H1 (cell line): ENCODE results near the gene PRICKLE3. TPM values are rescaled to one million over a fixed set of nuclear protein-coding genes. Genes with fewer than 3 reads are reported as not detected.

Source experiments
- CTCF ChIA-PET: fragments of 300-600 bp; sonication (Branson Sonifier 250); formaldehyde crosslinking; loops from one replicate; lab custom pipeline; 2021; ENCODE audit not compliant: partially characterized antibody; lab: Charles Lee
- POLR2A ChIA-PET: fragments of 300-600 bp; sonication (Branson Sonifier 250); formaldehyde crosslinking; loops from one replicate; lab custom pipeline; 2021; ENCODE audit warnings: inconsistent platforms; ENCODE audit not compliant: partially characterized antibody; lab: Charles Lee
- DNase-seq, 2 experiments: peaks; one replicate each; pipeline versions ENCODE4 v3.0.0 to v3.0.0-alpha.2; 2010 to 2022; ENCODE audit warnings: low spot score in 2 of 2, low read depth in 1 of 2, mixed read lengths in 1 of 2
- FAIRE-seq: peaks from 2 replicates; lab custom pipeline; 2011; peaks lifted over from hg19 to GRCh38; lab: Jason Lieb, UNC
- H2AFZ ChIP-seq: 2 replicates; pipeline ENCODE4 v1.8.1; 2012; ENCODE audit warnings: low read length, inconsistent platforms
- H2AK5ac ChIP-seq: 2 replicates; pipeline ENCODE4 v1.6.1; 2013; ENCODE audit warnings: low read depth, low read length
- H2BK120ac ChIP-seq: replicated peaks from 2 replicates; pipeline ENCODE3; 2013; ENCODE audit warnings: low read depth, low read length, inconsistent platforms
- H2BK12ac ChIP-seq: 2 replicates; pipeline ENCODE4 v1.6.1; 2013; ENCODE audit warnings: low read depth, low read length
- H2BK15ac ChIP-seq: 2 replicates; pipeline ENCODE4 v1.6.1; 2013; ENCODE audit warnings: low read length
- H2BK20ac ChIP-seq: 2 replicates; pipeline ENCODE4 v1.6.1; 2013; ENCODE audit warnings: low read length
- H2BK5ac ChIP-seq: 2 replicates; pipeline ENCODE4 v1.6.1; 2013; ENCODE audit warnings: low read depth, low read length
- H3K14ac ChIP-seq: 2 replicates; pipeline ENCODE4 v1.6.1; 2013; ENCODE audit warnings: inconsistent platforms; ENCODE audit not compliant: insufficient read length
- H3K18ac ChIP-seq: 2 replicates; pipeline ENCODE4 v1.6.1; 2013; ENCODE audit warnings: low read length; ENCODE audit errors: extremely low read depth
- H3K23ac ChIP-seq: 2 replicates; pipeline ENCODE4 v1.6.1; 2013; ENCODE audit warnings: inconsistent platforms; ENCODE audit not compliant: insufficient read length
- H3K23me2 ChIP-seq: 2 replicates; pipeline ENCODE4 v1.6.1; 2013; ENCODE audit warnings: low read depth, low read length
- H3K27ac ChIP-seq: 2 replicates; pipeline ENCODE4 v1.6.1; 2011; ENCODE audit warnings: low read depth, low read length, inconsistent platforms
- H3K27me3 ChIP-seq, 4 experiments: replicated peaks in 1 of 4; 1 replicate in 1 of 4; 2 replicates in 3 of 4; pipeline versions ENCODE4 v1.6.1 to v1.8.1; 2011 to 2013; ENCODE audit warnings: low read length in 3 of 4, mild to moderate bottlenecking in 3 of 4, inconsistent platforms in 2 of 4, mixed read lengths in 2 of 4, moderate library complexity in 1 of 4; ENCODE audit not compliant: control insufficient read depth in 3 of 4, insufficient read depth in 3 of 4; ENCODE audit errors: extremely low read depth in 1 of 4
- H3K36me3 ChIP-seq, 4 experiments: 2 replicates each; pipeline versions ENCODE4 v1.6.1 to v1.8.1; 2011 to 2013; ENCODE audit warnings: mild to moderate bottlenecking in 4 of 4, low read length in 3 of 4, moderate library complexity in 2 of 4, control low read depth in 1 of 4, inconsistent platforms in 1 of 4; ENCODE audit not compliant: insufficient read depth in 4 of 4, control insufficient read depth in 2 of 4
- H3K4ac ChIP-seq: replicated peaks from 2 replicates; pipeline ENCODE3; 2013; ENCODE audit warnings: low read length, low read depth, mixed read lengths, inconsistent platforms; ENCODE audit not compliant: insufficient read length
- H3K4me1 ChIP-seq, 4 experiments: replicated peaks in 1 of 4; 1 replicate in 1 of 4; 2 replicates in 3 of 4; pipeline versions ENCODE4 v1.6.1 to v1.8.1; 2011 to 2013; ENCODE audit warnings: low read length in 3 of 4, inconsistent platforms in 2 of 4, mixed read lengths in 1 of 4; ENCODE audit not compliant: insufficient read depth in 4 of 4, control insufficient read depth in 3 of 4
- H3K4me2 ChIP-seq, 2 experiments: 2 replicates each; pipeline versions ENCODE4 v1.6.1 to v1.8.1; 2011 to 2013; ENCODE audit warnings: low read depth in 2 of 2, low read length in 2 of 2, control low read depth in 1 of 2, inconsistent platforms in 1 of 2, mild to moderate bottlenecking in 1 of 2; ENCODE audit not compliant: insufficient read depth in 1 of 2
- H3K4me3 ChIP-seq, 4 experiments: fragments of 200-600, 300-600 bp in 1 of 4; sonication (generic), shearing (Covaris generic), sonication (Bioruptor Twin) in 1 of 4; 2 replicates each; pipeline versions ENCODE4 v1.5.1 to v1.8.1; 2011 to 2016; ENCODE audit warnings: low read length in 4 of 4, low read depth in 3 of 4, control low read depth in 2 of 4, inconsistent platforms in 2 of 4, mild to moderate bottlenecking in 2 of 4, mixed read lengths in 1 of 4, moderate library complexity in 1 of 4; ENCODE audit not compliant: insufficient read depth in 2 of 4; ENCODE audit errors: extremely low read depth in 1 of 4
- H3K56ac ChIP-seq: replicated peaks from 2 replicates; pipeline ENCODE3; 2013; ENCODE audit warnings: low read depth, mild to moderate bottlenecking, mixed read lengths, low read length, inconsistent platforms; ENCODE audit not compliant: insufficient read length
- H3K79me1 ChIP-seq: 2 replicates; pipeline ENCODE4 v1.6.1; 2013; ENCODE audit warnings: low read depth, low read length, control low read depth
- H3K79me2 ChIP-seq, 2 experiments: 2 replicates each; pipeline versions ENCODE4 v1.6.1 to v1.8.1; 2012 to 2013; ENCODE audit warnings: low read length in 2 of 2, mild to moderate bottlenecking in 2 of 2, inconsistent platforms in 1 of 2; ENCODE audit not compliant: insufficient read depth in 2 of 2, control insufficient read depth in 1 of 2
- H3K9ac ChIP-seq, 4 experiments: replicated peaks in 1 of 4; 1 replicate in 1 of 4; 2 replicates in 3 of 4; pipeline versions ENCODE4 v1.6.1 to v1.8.1; 2011 to 2013; ENCODE audit warnings: low read depth in 3 of 4, low read length in 3 of 4, control low read depth in 2 of 4, mild to moderate bottlenecking in 2 of 4, moderate library complexity in 2 of 4, inconsistent platforms in 1 of 4; ENCODE audit errors: extremely low read depth in 1 of 4
- H3K9me3 ChIP-seq, 2 experiments: 2 replicates each; pipeline versions ENCODE4 v1.6.1 to v1.8.1; 2012 to 2013; ENCODE audit warnings: mild to moderate bottlenecking in 2 of 2, moderate library complexity in 2 of 2, control low read depth in 1 of 2, inconsistent platforms in 1 of 2, low read depth in 1 of 2, low read length in 1 of 2, mixed read lengths in 1 of 2; ENCODE audit not compliant: insufficient read depth in 2 of 2
- H4K20me1 ChIP-seq, 2 experiments: replicated peaks in 1 of 2; 2 replicates each; pipeline versions ENCODE3 to v1.8.1; 2011 to 2013; ENCODE audit warnings: inconsistent platforms in 2 of 2, low read length in 2 of 2, mild to moderate bottlenecking in 1 of 2; ENCODE audit not compliant: insufficient read depth in 2 of 2, control insufficient read depth in 1 of 2
- H4K5ac ChIP-seq: 2 replicates; pipeline ENCODE4 v1.6.1; 2013; ENCODE audit warnings: low read length, low read depth, mixed read lengths, inconsistent platforms; ENCODE audit not compliant: insufficient read length
- H4K8ac ChIP-seq: 2 replicates; pipeline ENCODE4 v1.8.0; 2013; ENCODE audit warnings: mild to moderate bottlenecking, moderate library complexity, low read length, inconsistent platforms; ENCODE audit not compliant: insufficient read depth; ENCODE audit errors: extremely low read depth
- H4K91ac ChIP-seq: replicated peaks from 2 replicates; pipeline ENCODE3; 2013; ENCODE audit warnings: low read length, mixed read lengths, inconsistent platforms; ENCODE audit not compliant: insufficient read length
- BRCA1 ChIP-seq: IDR thresholded peaks from 2 replicates; pipeline ENCODE4 v1.6.1; 2012; ENCODE audit warnings: low read depth, low read length, improper control_type of control experiment
- CBX8 ChIP-seq: fragments of 300-800, 300-1000 bp; sonication (generic); IDR thresholded peaks from 2 replicates; pipeline ENCODE4 v1.7.1; 2016; ENCODE audit warnings: low read depth, low read length, borderline replicate concordance
- EGR1 ChIP-seq: IDR thresholded peaks from 2 replicates; pipeline ENCODE4 v1.6.1; 2011; ENCODE audit warnings: low read depth, low read length, borderline replicate concordance
- EZH2 ChIP-seq: fragments of 200-600 bp; sonication (generic); IDR thresholded peaks from 2 replicates; pipeline ENCODE4 v1.7.1; 2012; ENCODE audit warnings: low read depth, mild to moderate bottlenecking, moderate library complexity, low read length, inconsistent platforms; ENCODE audit not compliant: severe bottlenecking
- FOSL1 ChIP-seq: IDR thresholded peaks from 2 replicates; pipeline ENCODE4 v1.6.1; 2011; ENCODE audit warnings: mild to moderate bottlenecking, low read depth, low read length, moderate library complexity; ENCODE audit not compliant: insufficient read depth
- HDAC2 ChIP-seq, 2 experiments: fragments of 300-600 bp in 1 of 2; sonication (generic) in 1 of 2; IDR thresholded peaks; 2 replicates each; pipeline ENCODE4 v1.6.1; 2011 to 2012; ENCODE audit warnings: low read depth in 2 of 2, low read length in 2 of 2, mild to moderate bottlenecking in 2 of 2, moderate library complexity in 2 of 2, borderline replicate concordance in 1 of 2, inconsistent platforms in 1 of 2
- KDM1A ChIP-seq: fragments of 200-600, 300-600 bp; sonication (generic); IDR thresholded peaks from 2 replicates; pipeline ENCODE4 v1.7.1; 2016; ENCODE audit warnings: mild to moderate bottlenecking, low read length, borderline replicate concordance
- MAX ChIP-seq: IDR thresholded peaks from 2 replicates; pipeline ENCODE4 v1.6.1; 2012; ENCODE audit warnings: inconsistent platforms
- POLR2AphosphoS5 ChIP-seq: IDR thresholded peaks from 2 replicates; pipeline ENCODE4 v1.6.1; 2011; ENCODE audit warnings: low read depth, low read length
- SP2 ChIP-seq: IDR thresholded peaks from 2 replicates; pipeline ENCODE4 v1.6.1; 2012; ENCODE audit warnings: mild to moderate bottlenecking, low read length, inconsistent platforms
- TBP ChIP-seq: IDR thresholded peaks from 2 replicates; pipeline ENCODE4 v1.6.1; 2011; ENCODE audit warnings: low read depth, low read length, improper control_type of control experiment
- ZNF274 ChIP-seq: IDR thresholded peaks from 2 replicates; pipeline ENCODE4 v1.7.0; 2012; ENCODE audit warnings: low read length, borderline replicate concordance; ENCODE audit errors: extremely low read depth
- WGBS, 2 experiments: shearing (Covaris generic) in 1 of 2; methylation state at CpG; one replicate each; pipeline versions ENCODE4 v1.1.6 to v1.1.7; 2013 to 2015; ENCODE audit warnings: low lambda C conversion rate in 2 of 2, mixed read lengths in 2 of 2, inconsistent platforms in 1 of 2, low coverage in 1 of 2, missing lambda C conversion rate in 1 of 2; ENCODE audit not compliant: insufficient replicate concordance in 2 of 2, insufficient coverage in 1 of 2, insufficient read length in 1 of 2; ENCODE audit errors: extremely low coverage in 1 of 2, missing lambda C conversion rate in 1 of 2; 5-methylcytosine and 5-hydroxymethylcytosine counted together
- polyA plus RNA-seq, 7 experiments: library from polyadenylated mRNA; depleted of rRNA in 3 of 7; stranded (reverse) in 5 of 7; unstranded in 2 of 7; fragments of >200 nt in 5 of 7; fragments of 200-250 nt in 2 of 7; gene quantifications; 1 replicate in 5 of 7; 2 replicates in 1 of 7; 4 replicates in 1 of 7; pipeline versions ENCODE4 v1.2.1 to v1.2.3, GENCODE V29; 2011 to 2013; ENCODE audit warnings: missing spikeins in 2 of 7, mixed read lengths in 2 of 7
- total RNA-seq: library from RNA; stranded (reverse); fragmentation: NEBNext Ultra II Directional; extraction: Animal tissue kit (Norgen Biotek cat#: 25700); gene quantifications from 2 replicates; pipeline ENCODE4 v1.2.1, GENCODE V29; 2021

The PRICKLE3 gene
- total and polyA plus RNA-seq, 2 of the 8 experiments (the other 6 are each of a cell fraction or from before 2014, with no cell fraction given): 9.1 to 10.6 TPM

DNA sequence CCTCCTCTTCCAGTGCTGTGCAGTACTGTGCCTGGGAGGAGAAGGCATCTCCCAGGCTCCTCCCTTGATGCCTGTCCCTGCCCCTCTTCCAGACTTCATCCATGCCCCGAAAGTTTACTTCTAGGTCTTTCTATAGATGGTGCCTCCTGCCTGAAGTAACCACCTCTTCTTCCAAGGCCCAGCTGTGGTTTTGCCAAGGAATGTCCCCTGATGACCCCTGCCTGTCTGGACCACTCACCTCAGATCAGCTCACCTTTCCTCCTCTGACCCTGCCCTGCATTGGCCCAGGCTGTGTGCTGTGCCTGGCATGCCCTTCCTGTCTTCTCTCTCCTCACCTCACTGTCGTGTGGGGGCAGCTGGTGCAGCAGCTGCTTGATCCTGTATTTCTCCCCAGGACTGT is 6.8 kb downstream of the PRICKLE3 start:
- Histone ChIP-seq H2BK5ac (no peak overlapping the region), H3K79me1 (no peaks in the 10 kb centered on the region), H4K5ac (no peak overlapping the region), H2BK20ac (no peak overlapping the region), H3K56ac (no peak overlapping the region), H3K4me3 (no peak overlapping the region)
- no peak for TF ChIP-seq TBP
- no peak for TF ChIP-seq FOSL1
- TF ChIP-seq ZNF274: no peak
- no peak for TF ChIP-seq POLR2AphosphoS5
- TF ChIP-seq EGR1: no peak
- no peak for TF ChIP-seq CBX8
- no peak for TF ChIP-seq EZH2
- no peak for TF ChIP-seq MAX
- no peak for TF ChIP-seq BRCA1
- TF ChIP-seq KDM1A: no peak
- TF ChIP-seq HDAC2 (IDR thresholded peaks at IDR 0.05; ENCODE audit: borderline replicate concordance in 1 of 2, low read depth in 2 of 2, low read length in 2 of 2): no peak
- no peak for TF ChIP-seq SP2
- TF ChIP-seq, all 59 proteins: peak for 0
- Histone ChIP-seq H2BK120ac (no peak overlapping the region), H2BK12ac (no peak overlapping the region), H3K79me2 (no peaks in the 10 kb centered on the region), H3K4me1 (peaks cover 0 to 6% (median 0%) of the 10 kb centered on the region in 4 experiments; a peak in 1 of 7 replicates), H3K18ac (no peak overlapping the region), H4K20me1 (peaks cover 0 to 5% of the 10 kb centered on the region in 2 experiments), H3K4me2 (no peak overlapping the region), H2BK15ac (no peak overlapping the region), H3K36me3 (peaks cover 0 to 16% (median 6%) of the 10 kb centered on the region in 4 experiments; a peak in 5 of 8 replicates), H2AK5ac (no peak overlapping the region), H3K14ac (no peak overlapping the region), H3K23ac (no peak overlapping the region), H3K27ac (no peak overlapping the region), H2AFZ (no peak overlapping the region), H3K9me3 (no peaks in the 10 kb centered on the region), H3K9ac (no peak overlapping the region), H3K23me2 (no peaks in the 10 kb centered on the region), H4K8ac (no peak overlapping the region), H4K91ac (no peak overlapping the region), H3K27me3 (no peaks in the 10 kb centered on the region), H3K4ac (no peak overlapping the region)
- CTCF ChIA-PET: no interaction called here
- no peak for FAIRE-seq
- WGBS, 2 experiments: 90% methylated on average over 2 of the region's 2 CpGs; no CpG with 5 or more reads in 1 of the 2 experiments
- DNase-seq: no peak
- POLR2A ChIA-PET: interaction anchor here (1.1 kb wide), 1 partner anchor 10 kb away, joined by 3 read pairs; no protein-coding TSS in a partner anchor
